HG03442 (cell line): ENCODE results near the gene HNF1A.
"Not testable (repeated sequence)": the region's sequence is repeated elsewhere in the genome, so short reads cannot be mapped to it uniquely, and the experiment has no call there.

Experiments used
- ATAC-seq: cut with Tn5 transposase; IDR thresholded peaks from one replicate; pipeline ENCODE4 v1.9.1; 2021; ENCODE audit warnings: mild to moderate bottlenecking, moderate library complexity; ENCODE audit not compliant: unreplicated experiment

HNF1A gene

GRCh38 chr12:120978296-120979219 lies at the start of gene HNF1A:
HNF1A (plus strand) TSS chr12:120978543; CDS start chr12:120978769, 226 bp downstream.
- ATAC-seq = no peak

GRCh38 chr12:120928864-120929652 lies 49.3 kb upstream of the HNF1A start:
- no peak for ATAC-seq

GRCh38 chr12:120930032-120930431 lies 48.3 kb upstream of the HNF1A start:
- ATAC-seq = no peak

GRCh38 chr12:120932058-120932457 lies 46.3 kb upstream of the HNF1A start:
- no peak for ATAC-seq

GRCh38 chr12:120932956-120933526 lies 45.3 kb upstream of the HNF1A start:
- no peak for ATAC-seq

GRCh38 chr12:120933786-120934185 lies 44.6 kb upstream of the HNF1A start:
- ATAC-seq = no peak

GRCh38 chr12:120936197-120936596 lies 42.1 kb upstream of the HNF1A start:
- ATAC-seq = no peak

GRCh38 chr12:120938496-120938895 lies 39.8 kb upstream of the HNF1A start:
- no peak for ATAC-seq

- no peak for ATAC-seq
These were observed 38.8 kb upstream of the HNF1A start for GRCh38 chr12:120939523-120939922.

GRCh38 chr12:120940006-120940405 lies 38.3 kb upstream of the HNF1A start:
- ATAC-seq = no peak

GRCh38 chr12:120940799-120941198 lies 37.5 kb upstream of the HNF1A start:
- ATAC-seq = no peak

GRCh38 chr12:120941412-120941811 lies 36.9 kb upstream of the HNF1A start:
- no peak for ATAC-seq

- ATAC-seq = no peak
These were observed 36.4 kb upstream of the HNF1A start for GRCh38 chr12:120941846-120942405.

- no peak for ATAC-seq
These were observed 34.9 kb upstream of the HNF1A start for GRCh38 chr12:120943482-120943881.

- no peak for ATAC-seq
These were observed 33.6 kb upstream of the HNF1A start for GRCh38 chr12:120944645-120945217.

GRCh38 chr12:120945516-120945915 lies 32.8 kb upstream of the HNF1A start:
- not testable (repeated sequence) for ATAC-seq

- ATAC-seq = not testable (repeated sequence)
These were observed 28.0 kb upstream of the HNF1A start for GRCh38 chr12:120950260-120950799.

- ATAC-seq = no peak
These were observed 27.5 kb upstream of the HNF1A start for GRCh38 chr12:120950807-120951206.

- no peak for ATAC-seq
These were observed 23.1 kb upstream of the HNF1A start for GRCh38 chr12:120955232-120955631.

GRCh38 chr12:120956579-120957300 lies 21.6 kb upstream of the HNF1A start:
- no peak for ATAC-seq
